Sigmoid colon (tissue), 7 donors: ENCODE results near the gene GARRE1. TPM values are rescaled to one million over a fixed set of nuclear protein-coding genes. Genes with fewer than 3 reads are reported as not detected.
A peak's percentile ranks its signal among the peaks of the same experiment; 100 is the strongest.

Experiments
- DNase-seq: peaks from one replicate; pipeline ENCODE4 v3.0.0-alpha.2; 2019
- H3K27ac ChIP-seq, 4 donors: fragments of 200-600 bp; sonication (generic); one replicate each; pipeline ENCODE4 v1.5.1; 2016 to 2019; ENCODE audit warnings: mild to moderate bottlenecking in 1 of 4
- H3K27me3 ChIP-seq, 3 donors: fragments of 200-600 bp; sonication (generic); one replicate each; pipeline ENCODE4 v1.5.1; 2019; ENCODE audit warnings: mild to moderate bottlenecking in 1 of 3
- H3K36me3 ChIP-seq, 4 donors: fragments of 200-600 bp; sonication (generic); one replicate each; pipeline ENCODE4 v1.5.1; 2016 to 2019
- H3K4me1 ChIP-seq, 4 donors: fragments of 200-600 bp; sonication (generic); one replicate each; pipeline ENCODE4 v1.5.1; 2017 to 2019
- H3K4me3 ChIP-seq, 4 donors: fragments of 200-600 bp; sonication (generic); one replicate each; pipeline ENCODE4 v1.5.1; 2017 to 2019; ENCODE audit warnings: mild to moderate bottlenecking in 2 of 4, moderate library complexity in 1 of 4
- H3K9me3 ChIP-seq, 4 donors: fragments of 200-600 bp in 3 of 4; sonication (generic) in 3 of 4; one replicate each; pipeline versions ENCODE4 v1.5.1 to v1.6.1; 2013 to 2019
- CTCF ChIP-seq, 4 experiments: fragments of 450-650 bp in 3 of 4; fragments of 200-600 bp in 1 of 4; IDR thresholded peaks; one replicate each; pipeline ENCODE4 v1.5.1; 2016 to 2019; ENCODE audit warnings: antibody characterized with exemption in 4 of 4, mild to moderate bottlenecking in 3 of 4, moderate library complexity in 2 of 4
- EP300 ChIP-seq, 4 donors: sonication (generic); formaldehyde crosslinking; IDR thresholded peaks; one replicate each; pipeline ENCODE4 v1.6.1; 2017; ENCODE audit warnings: antibody characterized with exemption in 4 of 4
- POLR2A ChIP-seq, 2 donors: fragments of 450-650 bp; IDR thresholded peaks; one replicate each; pipeline ENCODE4 v1.6.1; 2016; ENCODE audit warnings: antibody characterized with exemption in 2 of 2, mild to moderate bottlenecking in 2 of 2, moderate library complexity in 2 of 2
- POLR2AphosphoS5 ChIP-seq, 4 donors: sonication (generic); formaldehyde crosslinking; IDR thresholded peaks; one replicate each; pipeline ENCODE4 v1.6.1; 2017; ENCODE audit warnings: antibody characterized with exemption in 4 of 4
- WGBS, 2 donors: extraction: QIAGEN DNeasy Blood & Tissue Kit; methylation state at CpG; one replicate each; pipeline ENCODE4 v1.1.7; 2013; 5-methylcytosine and 5-hydroxymethylcytosine counted together
- intact Hi-C: fragments of 100-400 bp; cut with DNase I; formaldehyde crosslinking; loops from one replicate; pipeline ENCODE4 v1.15.1; 2023
- polyA plus RNA-seq, 3 donors: library from polyadenylated mRNA; stranded (reverse); fragments of 200-250 nt; gene quantifications; one replicate each; pipeline ENCODE4 v1.2.3, GENCODE V29; 2013
- total RNA-seq, 4 donors: library from RNA; depleted of rRNA; stranded (reverse); fragments of >200 nt; gene quantifications; one replicate each; pipeline ENCODE4 v1.1.0, GENCODE V29; 2016
- donor health status: healthy with polysubstance abuse.
- donor health status: Bipolar disorder and iron deficiency.
- donor health status: healthy.

Gene GARRE1
- total and polyA plus RNA-seq, 7 donors = 3.5 to 20.2 (median 11.1) TPM

- peaks cover 12 to 76% (median 25%) of the 10 kb centered on the region in 4 donors for H3K36me3 ChIP-seq
- WGBS, 2 donors = 58% methylated on average over 2 of the region's 2 CpGs
- intact Hi-C loops = loop anchor here (1.0 kb wide), 1 partner anchor 36 kb away; the partner anchor contains the start of gene GARRE1
- no peak overlapping the region for H3K4me3 ChIP-seq
- peaks cover 0 to 14% (median 10%) of the 10 kb centered on the region in 4 donors for H3K4me1 ChIP-seq
- DNase-seq = no peak
- peak overlapping the region in 2 of 4 donors; percentile 9 to 49 for H3K27ac ChIP-seq
- H3K27me3 ChIP-seq = no peaks in the 10 kb centered on the region
- no peaks in the 10 kb centered on the region for H3K9me3 ChIP-seq
- no peak for TF ChIP-seq EP300 (IDR thresholded peaks at IDR 0.05)
- no peak for TF ChIP-seq POLR2AphosphoS5 (IDR thresholded peaks at IDR 0.05)
- TF ChIP-seq POLR2A (IDR thresholded peaks at IDR 0.05) = no peak
- TF ChIP-seq CTCF (IDR thresholded peaks at IDR 0.05) = no peak
Observed at GRCh38 chr19:34218818-34219164, 35.6 kb upstream of the GARRE1 start.

GRCh38 chr19:34220472-34221063, 33.8 kb upstream of the GARRE1 start:
- intact Hi-C loops = loop anchor here (2.0 kb wide), 1 partner anchor 48 kb away; the partner anchor contains the start of gene LSM14A
- H3K4me3 ChIP-seq = no peak overlapping the region
- no peaks in the 10 kb centered on the region for H3K27me3 ChIP-seq
- H3K4me1 ChIP-seq = peaks cover 0 to 15% (median 12%) of the 10 kb centered on the region in 4 donors
- no peaks in the 10 kb centered on the region for H3K9me3 ChIP-seq
- WGBS, 2 donors = 59 to 72% methylated on average over 4 of the region's 4 CpGs
- H3K36me3 ChIP-seq = peaks cover 12 to 80% (median 38%) of the 10 kb centered on the region in 4 donors
- TF ChIP-seq POLR2AphosphoS5 (IDR thresholded peaks at IDR 0.05) (peak in 1 of 4 donors; percentile 13), CTCF (IDR thresholded peaks at IDR 0.05) (peak in 3 of 4 experiments; percentile 46 to 66 (median 49)), EP300 (IDR thresholded peaks at IDR 0.05) (no peak)
- peak; percentile 69 for DNase-seq
- H3K27ac ChIP-seq = no peak overlapping the region

- H3K4me1 ChIP-seq = peaks cover 0 to 27% (median 17%) of the 10 kb centered on the region in 4 donors
- DNase-seq = no peak
- peaks cover 12 to 85% (median 39%) of the 10 kb centered on the region in 4 donors for H3K36me3 ChIP-seq
- intact Hi-C loops = no loop called here
- 87 to 89% methylated on average over 1 of the region's 1 CpG for WGBS, 2 donors
- H3K9me3 ChIP-seq = no peaks in the 10 kb centered on the region
- no peak overlapping the region for H3K4me3 ChIP-seq
- H3K27ac ChIP-seq = no peak overlapping the region
- TF ChIP-seq CTCF (IDR thresholded peaks at IDR 0.05) (no peak), POLR2AphosphoS5 (IDR thresholded peaks at IDR 0.05) (no peak), POLR2A (IDR thresholded peaks at IDR 0.05) (no peak), EP300 (IDR thresholded peaks at IDR 0.05) (no peak)
- no peaks in the 10 kb centered on the region for H3K27me3 ChIP-seq
Observed at GRCh38 chr19:34222386-34222785, 32.0 kb upstream of the GARRE1 start.

- Histone ChIP-seq H3K4me3 (no peak overlapping the region), H3K4me1 (peaks cover 0 to 13% (median 7%) of the 10 kb centered on the region in 4 donors), H3K36me3 (peaks cover 23 to 97% (median 50%) of the 10 kb centered on the region in 4 donors), H3K9me3 (no peaks in the 10 kb centered on the region), H3K27me3 (no peaks in the 10 kb centered on the region), H3K27ac (peak overlapping the region in 1 of 4 donors; percentile 10)
- intact Hi-C loops = no loop called here
- TF ChIP-seq CTCF (IDR thresholded peaks at IDR 0.05) = no peak
- 62 to 73% methylated on average over 2 of the region's 2 CpGs for WGBS, 2 donors
- no peak for DNase-seq
Observed at GRCh38 chr19:34224996-34225658, 29.2 kb upstream of the GARRE1 start.
